A673 (cell line): Measurements from ENCODE around the gene GTF2F1. TPM values are rescaled to one million over a fixed set of nuclear protein-coding genes. Genes with fewer than 3 reads are reported as not detected.

Experiments
- BruUV-seq: library from RNA; stranded (reverse); fragments of 400-500 nt; replicated peaks from 2 replicates; lab custom pipeline; 2021; lab: Mats Ljungman, UMichigan
- CTCF ChIA-PET: fragments of 300-600 bp; sonication (Branson Sonifier 250); formaldehyde crosslinking; loops from one replicate; lab custom pipeline; 2022; ENCODE audit warnings: antibody characterized with exemption; lab: Charles Lee
- POLR2A ChIA-PET: fragments of 300-600 bp; sonication (Branson Sonifier 250); formaldehyde crosslinking; loops from one replicate; lab custom pipeline; 2022; ENCODE audit warnings: antibody characterized with exemption; ENCODE audit not compliant: low non-redundant PET; lab: Charles Lee
- DNase-seq: peaks from one replicate; pipeline ENCODE4 v3.0.0-alpha.2; 2015; ENCODE audit warnings: low spot score
- H3K27ac ChIP-seq: fragments of 200-600 bp; sonication (generic); 2 replicates; pipeline ENCODE4 v1.5.1; 2016; ENCODE audit warnings: mixed run types, low read depth, mild to moderate bottlenecking, mixed read lengths, antibody characterized with exemption, low read length; ENCODE audit not compliant: poor library complexity, severe bottlenecking
- H3K27me3 ChIP-seq: fragments of 200-600 bp; sonication (generic); replicated peaks from 2 replicates; pipeline ENCODE4 v1.6.1; 2017; ENCODE audit warnings: mixed run types, low read depth, mild to moderate bottlenecking, mixed read lengths, antibody characterized with exemption, low read length; ENCODE audit not compliant: insufficient read depth, poor library complexity
- H3K36me3 ChIP-seq: fragments of 200-600 bp; sonication (generic); 2 replicates; pipeline ENCODE4 v1.6.1; 2016; ENCODE audit warnings: mixed run types, mild to moderate bottlenecking, mixed read lengths, antibody characterized with exemption, low read length; ENCODE audit not compliant: insufficient read depth, poor library complexity, severe bottlenecking
- H3K4me1 ChIP-seq: fragments of 200-600 bp; sonication (generic); 2 replicates; pipeline ENCODE4 v1.6.1; 2017; ENCODE audit warnings: mixed run types, mild to moderate bottlenecking, mixed read lengths, antibody characterized with exemption, low read length; ENCODE audit not compliant: insufficient read depth, poor library complexity, severe bottlenecking
- H3K4me3 ChIP-seq: fragments of 200-600 bp; sonication (generic); 2 replicates; pipeline ENCODE4 v1.5.1; 2016; ENCODE audit warnings: low read depth, mixed run types, mild to moderate bottlenecking, mixed read lengths, low read length; ENCODE audit not compliant: poor library complexity, severe bottlenecking
- H3K9me3 ChIP-seq: fragments of 200-600 bp; sonication (generic); 2 replicates; pipeline ENCODE4 v1.6.1; 2016; ENCODE audit warnings: mixed run types, low read depth, mild to moderate bottlenecking, mixed read lengths, antibody characterized with exemption, low read length; ENCODE audit not compliant: poor library complexity, severe bottlenecking
- EZH2 ChIP-seq: fragments of 200-600 bp; sonication (generic); IDR thresholded peaks from 2 replicates; pipeline ENCODE4 v1.6.1; 2017; ENCODE audit warnings: borderline replicate concordance, low read depth, mild to moderate bottlenecking, mixed read lengths, antibody characterized with exemption, low read length; ENCODE audit not compliant: poor library complexity, severe bottlenecking
- intact Hi-C: fragments of 100-400 bp; cut with micrococcal nuclease; formaldehyde crosslinking; loops from one replicate; pipeline ENCODE4 v1.10.0; 2022; ENCODE audit not compliant: unreplicated experiment
- total RNA-seq: library from RNA; stranded (reverse); gene quantifications from 2 replicates; pipeline ENCODE4 v1.2.3, GENCODE V29; 2021
- TF ChIP-seq, protein P1 (sequence below): fragments of 300-800, 200-600 bp; sonication (generic); conservative IDR thresholded peaks from 2 replicates; pipeline ENCODE4 v1.5.1; 2017; ENCODE audit warnings: low read depth, mild to moderate bottlenecking, antibody characterized with exemption, low read length, moderate library complexity, mixed read lengths

GTF2F1 gene
- total RNA-seq, 1 experiment from 2014 or later, result 106 TPM

DNA sequence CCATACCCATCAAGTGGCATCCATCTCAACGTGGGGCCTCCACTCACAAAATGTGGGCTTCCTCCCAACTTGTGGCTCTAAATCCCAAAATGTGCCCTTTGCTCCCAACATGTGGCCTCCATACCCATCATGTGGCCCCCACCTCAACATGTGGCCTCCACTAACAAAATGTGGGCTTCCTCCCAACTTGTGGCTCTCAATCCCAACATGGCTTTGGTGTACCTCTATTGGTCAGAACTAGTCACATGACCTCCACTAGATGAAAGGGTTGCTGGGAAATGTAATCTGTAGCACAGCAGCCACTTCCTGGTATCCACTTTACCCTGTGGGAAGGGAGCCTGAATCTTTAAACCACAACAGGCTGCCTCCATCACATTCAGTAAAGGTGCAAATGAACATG is 49.5 kb downstream of the GTF2F1 start:
- intact Hi-C loops, result no loop called here
- no peak overlapping the region for H3K4me3 ChIP-seq
- CTCF ChIA-PET, result no interaction called here
- H3K9me3 ChIP-seq, result no peaks in the 10 kb centered on the region
- no TSS peak for BruUV-seq
- TF ChIP-seq, protein P1, sequence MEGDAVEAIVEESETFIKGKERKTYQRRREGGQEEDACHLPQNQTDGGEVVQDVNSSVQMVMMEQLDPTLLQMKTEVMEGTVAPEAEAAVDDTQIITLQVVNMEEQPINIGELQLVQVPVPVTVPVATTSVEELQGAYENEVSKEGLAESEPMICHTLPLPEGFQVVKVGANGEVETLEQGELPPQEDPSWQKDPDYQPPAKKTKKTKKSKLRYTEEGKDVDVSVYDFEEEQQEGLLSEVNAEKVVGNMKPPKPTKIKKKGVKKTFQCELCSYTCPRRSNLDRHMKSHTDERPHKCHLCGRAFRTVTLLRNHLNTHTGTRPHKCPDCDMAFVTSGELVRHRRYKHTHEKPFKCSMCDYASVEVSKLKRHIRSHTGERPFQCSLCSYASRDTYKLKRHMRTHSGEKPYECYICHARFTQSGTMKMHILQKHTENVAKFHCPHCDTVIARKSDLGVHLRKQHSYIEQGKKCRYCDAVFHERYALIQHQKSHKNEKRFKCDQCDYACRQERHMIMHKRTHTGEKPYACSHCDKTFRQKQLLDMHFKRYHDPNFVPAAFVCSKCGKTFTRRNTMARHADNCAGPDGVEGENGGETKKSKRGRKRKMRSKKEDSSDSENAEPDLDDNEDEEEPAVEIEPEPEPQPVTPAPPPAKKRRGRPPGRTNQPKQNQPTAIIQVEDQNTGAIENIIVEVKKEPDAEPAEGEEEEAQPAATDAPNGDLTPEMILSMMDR, result no peak
- no peak for TF ChIP-seq EZH2
- POLR2A ChIA-PET, result no interaction called here
- no peak overlapping the region for H3K27ac ChIP-seq
- peak; percentile 30 for DNase-seq
- H3K36me3 ChIP-seq, result no peaks in the 10 kb centered on the region
- H3K4me1 ChIP-seq, result peaks cover 11% of the 10 kb centered on the region
- no peaks in the 10 kb centered on the region for H3K27me3 ChIP-seq

DNA sequence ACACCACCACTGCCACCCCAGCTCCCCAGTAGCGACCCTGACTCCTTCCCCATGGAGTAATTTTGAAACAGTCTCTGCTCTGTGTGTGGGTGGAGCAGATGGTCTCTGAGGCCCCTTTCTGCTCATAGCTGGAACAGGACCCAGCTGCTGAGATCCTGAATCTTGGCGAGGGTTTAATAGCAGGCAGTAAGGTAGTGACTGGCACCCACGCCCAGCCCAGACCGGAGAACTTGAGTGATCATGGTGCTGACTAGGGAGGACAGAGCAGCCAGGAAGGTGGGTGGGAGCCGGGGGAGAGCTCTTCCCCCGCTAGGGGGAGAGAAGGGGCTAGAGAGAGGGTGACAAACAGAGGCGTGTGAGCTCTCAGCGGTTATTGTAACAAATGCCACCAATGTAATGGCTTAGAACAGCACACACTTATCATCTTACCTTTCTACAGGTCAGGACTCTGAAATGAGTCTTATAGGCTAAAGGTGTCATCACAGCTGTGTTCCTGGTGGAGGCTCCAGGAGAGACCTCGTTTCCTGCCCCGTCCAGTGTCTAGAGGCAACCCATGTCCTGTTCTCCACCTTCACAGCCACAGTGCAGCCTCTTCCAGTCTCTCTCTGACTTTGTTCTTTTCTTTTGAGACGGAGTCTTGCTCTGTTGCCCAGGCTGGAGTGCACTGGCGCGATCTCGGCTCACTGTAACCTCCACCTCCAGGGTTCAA is 52.3 kb downstream of the GTF2F1 start:
- ChIA-PET POLR2A (interaction anchor here (0.7 kb wide), 1 partner anchor 54 kb away, joined by 9 read pairs; no protein-coding TSS in a partner anchor), CTCF (interaction anchor here (0.5 to 1.2 kb wide), 2 partner anchors 8 to 21 kb away, joined by 3 to 4 read pairs; partner anchors contain the start of gene CLPP)
- Histone ChIP-seq H3K27me3 (no peaks in the 10 kb centered on the region), H3K9me3 (no peaks in the 10 kb centered on the region), H3K36me3 (no peaks in the 10 kb centered on the region), H3K4me1 (peaks cover 11% of the 10 kb centered on the region), H3K27ac (peak overlapping the region; percentile 51), H3K4me3 (no peak overlapping the region)
- intact Hi-C loops, result no loop called here
- BruUV-seq, result no TSS peak
- no peak for TF ChIP-seq EZH2
- TF ChIP-seq, protein P1, result peak; percentile 42
- DNase-seq, result peak; percentile 61

DNA sequence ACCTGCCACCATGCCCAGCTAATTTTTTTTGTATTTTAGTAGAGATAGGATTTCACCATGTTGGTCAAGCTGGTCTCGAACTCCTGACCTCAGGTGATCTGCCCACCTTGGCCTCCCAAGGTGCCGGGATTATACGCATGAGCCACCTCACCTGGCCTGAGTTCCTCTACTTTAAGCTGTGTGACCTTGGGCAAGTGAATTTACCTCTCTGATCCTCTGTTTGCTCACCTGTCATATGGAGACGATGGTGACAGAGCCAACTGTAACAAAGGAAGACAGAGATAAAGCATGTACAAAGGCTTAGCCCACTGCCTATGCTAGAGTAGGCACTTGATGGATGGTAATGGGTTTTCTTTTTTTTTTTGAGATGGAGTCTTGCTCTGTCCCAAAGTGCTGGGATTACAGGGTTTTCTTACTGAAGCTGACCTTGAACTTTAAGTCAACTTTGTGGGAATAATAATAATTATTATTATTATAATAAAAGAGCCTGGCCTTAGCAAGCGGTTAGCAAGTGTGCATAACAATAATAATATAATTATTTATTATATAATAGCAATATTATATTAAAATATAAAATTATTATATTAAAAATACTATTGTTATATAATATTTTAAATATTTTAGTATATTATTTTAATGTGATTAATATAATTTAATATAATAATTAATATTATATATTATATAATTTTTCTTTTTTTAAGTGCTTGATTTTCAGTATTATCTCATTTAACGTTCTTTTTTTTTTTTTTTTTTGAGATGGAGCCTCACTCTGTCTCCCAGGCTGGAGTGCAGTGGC is 58.3 kb downstream of the GTF2F1 start:
- intact Hi-C loops, result no loop called here
- no TSS peak for BruUV-seq
- DNase-seq, result no peak
- Histone ChIP-seq H3K27me3 (no peaks in the 10 kb centered on the region), H3K4me3 (no peak overlapping the region), H3K4me1 (no peaks in the 10 kb centered on the region), H3K27ac (no peak overlapping the region), H3K36me3 (no peaks in the 10 kb centered on the region), H3K9me3 (no peaks in the 10 kb centered on the region)
- POLR2A ChIA-PET, result no interaction called here
- CTCF ChIA-PET, result interaction anchor here (0.6 kb wide), 1 partner anchor 117 kb away, joined by 4 read pairs; no protein-coding TSS in a partner anchor
- TF ChIP-seq, protein P1, result no peak
- TF ChIP-seq EZH2, result no peak
